Omental fat pad (tissue), 4 donors: ENCODE results near the gene APOBEC3F. TPM values are rescaled to one million over a fixed set of nuclear protein-coding genes. Genes with fewer than 3 reads are reported as not detected.
"Not testable (repeated sequence)": the region's sequence is repeated elsewhere in the genome, so short reads cannot be mapped to it uniquely, and the experiment has no call there.

Experiments
- ATAC-seq: fragments of 150-250 bp; one replicate; pipeline ENCODE4 v1.9.1; 2016; ENCODE audit warnings: mild to moderate bottlenecking, moderate library complexity; ENCODE audit not compliant: low FRiP score
- DNase-seq: peaks from one replicate; pipeline ENCODE4 v3.0.0-alpha.2; 2019; ENCODE audit warnings: low spot score
- CTCF ChIP-seq, 3 donors: fragments of 450-650 bp; IDR thresholded peaks; one replicate each; pipeline ENCODE4 v1.5.1; 2016 to 2017; ENCODE audit warnings: antibody characterized with exemption in 3 of 3, mild to moderate bottlenecking in 3 of 3, moderate library complexity in 2 of 3
- total RNA-seq, 4 donors: library from RNA; depleted of rRNA; stranded (reverse); fragments of >200 nt; gene quantifications; one replicate each; pipeline ENCODE4 v1.1.0, GENCODE V29; 2016

The APOBEC3F gene
- total RNA-seq, 4 donors from 2014 or later, result 1.8 to 9.0 (median 2.6) TPM

GRCh38 chr22:39078329-39078728 lies 37.7 kb downstream of the APOBEC3F start:
- TF ChIP-seq CTCF (IDR thresholded peaks at IDR 0.05), result no peak
- DNase-seq (no peak), ATAC-seq (no peak)

GRCh38 chr22:39079054-39079637 lies 38.5 kb downstream of the APOBEC3F start:
- ATAC-seq, DNase-seq: not testable (repeated sequence)

GRCh38 chr22:39080052-39080762 lies 39.5 kb downstream of the APOBEC3F start:
- DNase-seq (no peak), ATAC-seq (no peak)
- TF ChIP-seq CTCF (IDR thresholded peaks at IDR 0.05), result no peak

GRCh38 chr22:39081016-39081415 lies 40.4 kb downstream of the APOBEC3F start:
- ATAC-seq (no peak), DNase-seq (no peak)
- TF ChIP-seq CTCF (IDR thresholded peaks at IDR 0.05), result no peak

GRCh38 chr22:39081598-39081997 lies 40.9 kb downstream of the APOBEC3F start:
- ATAC-seq, result no peak
- no peak for DNase-seq
- no peak for TF ChIP-seq CTCF (IDR thresholded peaks at IDR 0.05)

- no peak for TF ChIP-seq CTCF (IDR thresholded peaks at IDR 0.05)
- DNase-seq (no peak), ATAC-seq (no peak)
These were observed 42.8 kb downstream of the APOBEC3F start for GRCh38 chr22:39083212-39084165.

- DNase-seq, result no peak
- ATAC-seq, result no peak
- TF ChIP-seq CTCF (IDR thresholded peaks at IDR 0.05), result no peak
These were observed 44.0 kb downstream of the APOBEC3F start for GRCh38 chr22:39084666-39085065.
